GM18909 (cell line): ENCODE results near the gene CHCHD1.
"Not testable (repeated sequence)": the region's sequence is repeated elsewhere in the genome, so short reads cannot be mapped to it uniquely, and the experiment has no call there.

Experiments used
- ATAC-seq: cut with Tn5 transposase; IDR thresholded peaks from one replicate; pipeline ENCODE4 v1.9.1; 2021; ENCODE audit warnings: mild to moderate bottlenecking; ENCODE audit not compliant: unreplicated experiment, poor library complexity

Gene CHCHD1

GRCh38 chr10:73809061-73809818 lies 27.4 kb downstream of the CHCHD1 start:
- ATAC-seq = no peak

GRCh38 chr10:73810358-73810734 lies 28.5 kb downstream of the CHCHD1 start:
- no peak for ATAC-seq

- ATAC-seq = peak; percentile 30
These were observed 29.1 kb downstream of the CHCHD1 start for GRCh38 chr10:73810735-73811465.

GRCh38 chr10:73812657-73813056 lies 30.8 kb downstream of the CHCHD1 start:
- ATAC-seq = no peak

GRCh38 chr10:73813333-73813732 lies 31.5 kb downstream of the CHCHD1 start:
- no peak for ATAC-seq

- ATAC-seq = no peak
These were observed 32.5 kb downstream of the CHCHD1 start for GRCh38 chr10:73814276-73814895.

GRCh38 chr10:73814896-73815718 lies 33.3 kb downstream of the CHCHD1 start:
- no peak for ATAC-seq

- ATAC-seq = no peak
These were observed 33.8 kb downstream of the CHCHD1 start for GRCh38 chr10:73815719-73816030.

GRCh38 chr10:73816917-73817729 lies 35.3 kb downstream of the CHCHD1 start:
- no peak for ATAC-seq

GRCh38 chr10:73817826-73818225 lies 36.0 kb downstream of the CHCHD1 start:
- ATAC-seq = no peak

- no peak for ATAC-seq
These were observed 36.6 kb downstream of the CHCHD1 start for GRCh38 chr10:73818402-73818801.

GRCh38 chr10:73819081-73819480 lies 37.2 kb downstream of the CHCHD1 start:
- ATAC-seq = no peak

- ATAC-seq = no peak
These were observed 37.8 kb downstream of the CHCHD1 start for GRCh38 chr10:73819513-73820093.

GRCh38 chr10:73823391-73823790 lies 41.5 kb downstream of the CHCHD1 start:
- ATAC-seq = no peak

GRCh38 chr10:73824146-73824725 lies 42.4 kb downstream of the CHCHD1 start:
- no peak for ATAC-seq

GRCh38 chr10:73827346-73828089 lies 45.7 kb downstream of the CHCHD1 start:
- ATAC-seq = no peak

GRCh38 chr10:73828161-73828560 lies 46.3 kb downstream of the CHCHD1 start:
- no peak for ATAC-seq

GRCh38 chr10:73829090-73829489 lies 47.2 kb downstream of the CHCHD1 start:
- ATAC-seq = not testable (repeated sequence)
